ENCODE results near the gene AGO4.

Gene AGO4

DNA sequence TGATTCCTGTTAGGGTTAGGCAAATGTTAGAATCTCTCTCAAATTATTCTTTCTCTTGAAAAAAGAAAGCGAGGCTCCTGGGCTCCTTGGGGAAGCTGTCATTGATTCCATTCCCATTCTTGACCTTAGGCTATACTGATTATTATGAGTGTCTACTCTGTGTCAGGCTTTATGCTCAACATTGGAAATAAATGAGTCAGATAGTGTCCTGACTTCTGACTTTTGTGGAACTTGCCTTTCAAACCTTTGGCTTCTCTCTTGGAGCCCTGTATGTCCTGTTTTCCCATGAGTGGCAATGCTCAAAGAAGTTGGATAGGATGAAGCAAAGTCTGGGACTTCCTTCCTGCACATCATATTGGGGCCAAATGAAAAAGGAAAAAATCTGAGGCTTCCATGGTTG is 86.8 kb downstream of the AGO4 start:
- no peak for DNase-seq (ENCODE audit: low read depth)

DNA sequence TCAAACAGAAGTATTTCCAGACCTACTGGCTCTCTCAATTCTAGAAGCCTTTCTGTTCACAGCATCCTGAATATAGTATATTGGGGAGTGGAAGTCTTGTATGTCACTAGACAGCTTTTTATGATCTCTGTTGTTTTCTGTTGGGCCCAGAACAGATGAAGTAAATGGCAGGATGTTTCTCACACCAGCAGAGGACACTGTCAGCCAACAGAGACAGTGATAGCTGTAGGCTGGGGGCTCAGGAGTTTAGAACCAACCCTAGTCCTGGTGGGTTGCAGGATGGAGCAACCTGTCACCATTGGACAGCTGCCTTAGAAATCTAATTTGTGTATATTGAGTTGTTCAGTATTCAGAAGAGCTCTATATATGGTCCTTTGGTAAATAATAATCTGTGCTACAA is 92.1 kb downstream of the AGO4 start:
- DNase-seq (ENCODE audit: low read depth): no peak

DNA sequence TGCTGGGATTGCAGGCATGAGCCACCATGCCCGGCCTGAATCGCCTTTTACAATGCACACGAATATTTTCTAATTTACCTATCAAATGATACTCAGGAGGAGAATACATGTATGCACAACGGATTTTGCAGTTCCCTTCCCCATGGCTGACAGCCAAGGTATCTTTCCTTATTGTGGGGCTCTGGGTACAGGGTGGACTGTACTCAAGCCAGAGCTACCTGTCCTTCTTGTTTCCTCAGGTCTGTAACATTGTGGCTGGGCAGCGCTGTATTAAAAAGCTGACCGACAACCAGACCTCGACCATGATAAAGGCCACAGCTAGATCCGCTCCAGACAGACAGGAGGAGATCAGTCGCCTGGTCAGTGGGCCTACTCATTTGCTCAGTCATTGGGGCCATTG is 93.4 kb downstream of the AGO4 start:
- DNase-seq (ENCODE audit: low read depth): no peak

DNA sequence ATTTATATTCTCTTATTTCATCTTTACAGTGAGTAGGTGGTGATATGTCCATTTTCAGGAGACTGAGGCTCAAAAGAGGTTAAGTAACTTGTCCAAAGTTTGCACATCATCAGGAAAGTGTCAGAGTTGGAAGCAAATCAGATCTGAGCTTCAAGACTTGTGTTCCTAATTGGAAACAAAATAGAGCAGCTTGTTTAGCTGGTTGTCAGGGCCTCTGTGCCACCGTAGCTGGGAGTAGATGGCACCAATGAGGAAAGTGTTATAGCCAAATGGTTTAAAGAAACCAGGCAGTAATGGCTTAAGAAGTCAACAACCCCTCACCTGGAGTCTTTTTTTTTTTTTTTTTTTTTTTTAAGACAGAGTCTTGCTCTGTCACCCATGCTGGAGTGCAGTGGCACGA is 94.9 kb downstream of the AGO4 start:
- no peak for DNase-seq (ENCODE audit: low read depth)
